ENCODE results near the gene PRPF6.

The PRPF6 gene

DNA sequence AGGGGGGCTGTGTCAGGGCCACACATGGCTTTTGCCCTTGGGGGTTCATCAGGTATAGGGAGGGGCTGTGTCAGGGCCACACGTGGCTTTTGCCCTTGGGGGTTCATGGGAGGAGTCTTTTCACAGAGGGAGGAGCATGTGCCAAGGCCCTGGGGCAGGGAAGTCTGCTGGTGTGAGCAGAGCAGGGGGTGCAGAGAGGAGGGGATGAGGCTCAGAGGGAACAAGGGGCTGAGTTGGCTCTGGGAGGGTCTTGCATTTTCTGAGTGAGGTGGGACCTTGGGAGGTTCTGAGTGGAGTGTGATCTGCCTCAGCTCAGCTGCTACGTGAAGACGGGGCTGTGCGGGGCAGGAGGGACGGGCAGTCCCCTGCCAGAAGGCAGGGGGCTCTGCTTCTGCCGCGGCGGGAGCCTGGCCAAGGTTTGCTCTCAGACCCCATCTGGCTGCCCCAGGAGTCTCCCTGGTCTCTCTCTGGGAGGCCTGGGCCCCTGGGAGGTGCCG, 74.5 kb downstream of the PRPF6 start:
- H3K9me3 Mint-ChIP-seq: no peaks in the 10 kb centered on the region
- DNase-seq (no peak), ATAC-seq (replicated peaks) (no peak)
- peaks cover 4% of the 10 kb centered on the region for H3K36me3 Mint-ChIP-seq (ENCODE audit: insufficient read depth)
- peaks cover 27 to 46% of the 10 kb centered on the region in 2 donors for H3K27me3 Mint-ChIP-seq
- H3K4me3 Mint-ChIP-seq: no peak overlapping the region
- H3K4me1 Mint-ChIP-seq (ENCODE audit: low read depth in 2 of 2): peaks cover 10 to 18% of the 10 kb centered on the region in 2 donors
- no peak overlapping the region for H3K27ac Mint-ChIP-seq

DNA sequence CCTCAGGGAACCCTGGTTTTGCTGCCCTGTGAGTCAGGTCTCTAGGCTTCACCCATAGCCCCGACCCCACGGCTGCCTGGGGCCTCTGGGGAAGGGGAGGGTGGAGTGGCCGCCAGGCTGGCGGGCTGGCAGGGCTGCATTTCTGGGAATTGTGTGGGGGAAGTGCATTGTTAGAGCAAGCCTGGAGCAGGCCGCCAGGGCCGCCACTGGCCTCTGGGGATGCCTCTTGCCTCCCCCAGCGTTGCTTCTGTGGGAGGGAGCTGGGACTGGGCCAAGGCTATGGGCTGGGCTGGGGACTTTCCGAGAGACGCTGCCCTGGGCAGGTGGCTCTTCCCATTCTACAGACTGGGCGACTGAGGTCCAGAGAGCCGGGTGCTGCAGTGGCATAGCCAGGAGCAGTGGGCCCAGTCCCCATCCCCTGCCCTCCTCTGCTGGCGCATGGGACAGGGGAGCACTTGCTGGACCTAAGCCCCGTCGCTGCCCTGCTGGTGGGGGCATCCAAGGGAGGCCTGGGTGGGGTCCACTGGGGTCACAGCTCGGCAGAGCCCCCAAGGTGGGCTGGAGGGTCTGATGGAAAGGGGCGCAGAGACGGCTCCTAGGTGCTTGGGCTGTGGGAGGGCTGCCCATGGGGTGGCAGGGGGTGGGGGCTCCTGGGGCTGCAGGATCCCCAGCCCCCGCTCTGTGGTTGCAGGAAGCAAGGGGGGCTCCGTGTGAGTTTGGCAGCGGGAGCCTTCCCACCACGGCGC, 75.1 kb downstream of the PRPF6 start:
- ATAC-seq (replicated peaks) (no peak), DNase-seq (no peak)
- no peak overlapping the region for H3K27ac Mint-ChIP-seq
- H3K4me3 Mint-ChIP-seq: no peak overlapping the region
- peaks cover 22 to 40% of the 10 kb centered on the region in 2 donors for H3K27me3 Mint-ChIP-seq
- H3K36me3 Mint-ChIP-seq (ENCODE audit: insufficient read depth): peaks cover 4% of the 10 kb centered on the region
- no peaks in the 10 kb centered on the region for H3K9me3 Mint-ChIP-seq
- H3K4me1 Mint-ChIP-seq (ENCODE audit: low read depth in 2 of 2): peaks cover 10 to 18% of the 10 kb centered on the region in 2 donors

DNA sequence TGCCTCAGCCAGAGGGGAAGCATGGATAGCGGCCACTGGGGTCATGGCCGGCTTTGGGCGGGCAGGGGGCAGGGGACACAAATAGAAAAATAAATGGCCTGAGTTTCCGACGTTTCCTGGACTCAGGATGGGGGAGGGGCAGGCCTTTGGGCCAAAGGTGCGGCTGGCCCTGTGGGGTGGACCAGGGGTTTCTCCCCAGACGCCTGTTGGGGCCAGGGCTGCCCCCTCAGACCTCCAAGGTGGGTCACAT, 75.6 kb downstream of the PRPF6 start:
- Mint-ChIP-seq H3K27ac (no peak overlapping the region), H3K4me1 (ENCODE audit: low read depth in 2 of 2) (peaks cover 10 to 18% of the 10 kb centered on the region in 2 donors), H3K4me3 (no peak overlapping the region), H3K36me3 (ENCODE audit: insufficient read depth) (peaks cover 4% of the 10 kb centered on the region), H3K27me3 (peaks cover 17 to 35% of the 10 kb centered on the region in 2 donors), H3K9me3 (no peaks in the 10 kb centered on the region)
- ATAC-seq (replicated peaks) (no peak), DNase-seq (no peak)

DNA sequence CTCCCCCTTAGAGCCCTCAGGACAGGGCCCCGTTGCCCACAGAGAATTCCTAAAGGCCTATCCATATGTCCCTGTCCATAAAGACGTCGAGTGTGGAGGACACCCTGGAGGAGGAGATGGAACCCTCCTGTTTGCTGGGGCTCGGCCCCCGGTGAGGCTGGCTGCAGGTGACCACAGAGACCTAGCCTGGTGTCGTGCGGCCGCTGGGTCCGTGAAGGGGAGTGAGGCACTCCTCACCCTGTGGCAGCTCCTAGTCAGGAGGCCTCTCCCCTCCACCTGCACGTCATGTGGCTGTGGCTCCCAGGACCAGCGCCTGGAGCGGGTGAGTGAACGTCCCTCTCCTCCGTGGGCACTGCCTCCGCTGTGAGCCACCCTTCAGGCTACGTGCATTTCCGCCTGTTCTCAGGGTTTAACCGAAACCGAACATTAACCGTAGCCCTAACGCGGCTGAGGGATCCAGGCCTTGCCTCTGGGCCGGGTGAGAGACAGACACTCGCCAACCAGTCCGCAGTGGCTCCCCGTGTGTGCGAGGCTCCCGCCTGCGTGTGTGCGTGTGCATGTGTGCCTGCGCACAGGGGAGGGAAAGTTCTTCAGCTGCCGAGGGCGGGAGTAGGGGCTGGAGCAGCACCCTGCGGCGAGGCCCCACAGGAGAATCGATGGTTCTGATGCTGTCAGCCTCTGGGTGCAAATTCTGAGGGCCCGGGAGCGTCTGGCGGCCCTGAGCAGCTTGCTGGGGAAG, 76.1 kb downstream of the PRPF6 start:
- ATAC-seq (replicated peaks): peak; percentile 72
- H3K27ac Mint-ChIP-seq: peak overlapping the region in 1 of 2 donors; percentile 38

DNA sequence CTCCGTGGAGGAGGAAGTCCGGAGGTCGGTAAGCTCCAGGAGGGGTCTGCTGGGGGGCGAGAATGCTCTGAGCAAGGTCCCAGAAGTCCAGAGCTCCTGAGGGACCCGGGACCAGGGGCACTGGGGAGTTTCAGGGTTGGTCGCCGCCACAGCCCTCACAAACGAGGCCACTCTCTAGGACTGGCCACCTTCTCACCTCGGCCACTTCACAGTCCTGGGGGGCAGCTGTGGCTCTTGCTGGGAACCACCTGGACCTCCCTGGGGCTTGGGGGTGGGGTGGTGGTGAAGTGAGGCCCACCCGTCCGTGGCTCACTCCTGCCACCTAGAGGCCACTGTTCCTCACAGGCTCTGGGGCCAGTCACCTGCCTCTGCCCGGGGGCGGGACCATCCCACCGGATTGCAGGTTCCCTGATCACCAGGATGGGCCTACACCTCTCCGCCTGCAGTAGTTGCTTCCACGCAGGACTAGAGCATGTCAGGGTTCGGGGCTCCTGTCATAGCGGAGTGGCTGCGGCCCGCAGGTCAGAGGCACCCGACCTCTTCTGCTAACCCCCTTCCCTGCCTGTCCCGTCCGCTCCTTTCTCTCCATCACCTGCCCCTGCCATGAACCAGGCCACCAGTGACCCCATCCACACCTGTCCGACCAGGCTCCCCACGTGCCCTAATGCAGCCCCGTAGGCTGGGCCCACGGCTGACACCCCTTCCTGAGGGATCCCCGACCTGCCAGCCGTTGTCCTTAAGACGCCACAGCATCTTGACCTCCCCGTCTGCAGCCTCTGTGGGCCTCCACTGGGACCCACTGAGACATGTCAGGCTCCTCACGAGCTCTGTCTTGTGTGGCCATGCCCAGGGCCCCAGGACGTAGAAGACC, 76.9 kb downstream of the PRPF6 start:
- H3K9me3 Mint-ChIP-seq: no peaks in the 10 kb centered on the region
- DNase-seq (peak; percentile 75 to 78 (median 77)), ATAC-seq (replicated peaks) (peak; percentile 82)
- H3K36me3 Mint-ChIP-seq (ENCODE audit: insufficient read depth): peaks cover 4% of the 10 kb centered on the region
- H3K4me1 Mint-ChIP-seq (ENCODE audit: low read depth in 2 of 2): peaks cover 10 to 19% of the 10 kb centered on the region in 2 donors
- H3K27ac Mint-ChIP-seq: peak overlapping the region; percentile 65 to 75
- peak overlapping the region in 1 of 2 donors; percentile 79 for H3K4me3 Mint-ChIP-seq
- H3K27me3 Mint-ChIP-seq: peaks cover 10 to 23% of the 10 kb centered on the region in 2 donors

More for the DNA sequence above, 76.1 kb downstream of the PRPF6 start:
- Mint-ChIP-seq H3K4me3 (peak overlapping the region in 1 of 2 donors; percentile 79), H3K27me3 (peaks cover 12 to 30% of the 10 kb centered on the region in 2 donors), H3K4me1 (ENCODE audit: low read depth in 2 of 2) (peaks cover 10 to 18% of the 10 kb centered on the region in 2 donors), H3K36me3 (ENCODE audit: insufficient read depth) (peaks cover 4% of the 10 kb centered on the region), H3K9me3 (no peaks in the 10 kb centered on the region)
- peak in 1 of 3 experiments; percentile 25 for DNase-seq

DNA sequence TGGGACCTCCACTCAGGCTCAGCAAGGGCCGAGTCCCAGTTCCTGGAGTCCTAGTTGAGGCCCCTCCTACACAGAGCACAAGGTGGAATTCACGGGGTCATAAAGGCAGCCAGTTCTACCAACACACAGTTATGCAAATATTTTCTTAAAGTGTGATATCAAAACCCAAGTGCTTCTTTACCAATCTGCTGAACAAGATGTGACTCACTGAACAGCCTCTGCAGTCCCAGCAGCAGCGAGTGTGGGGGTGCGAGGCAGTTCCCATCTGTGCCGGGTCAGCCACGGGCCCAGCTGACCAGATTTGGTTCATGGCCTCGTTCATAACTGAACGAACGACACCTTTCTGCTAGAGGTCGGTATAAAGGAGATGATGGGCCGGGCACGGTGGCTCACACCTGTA, 77.6 kb downstream of the PRPF6 start:
- peaks cover 11 to 15% of the 10 kb centered on the region in 2 donors for H3K4me1 Mint-ChIP-seq (ENCODE audit: low read depth in 2 of 2)
- ATAC-seq (replicated peaks) (no peak), DNase-seq (no peak)
- H3K9me3 Mint-ChIP-seq: no peaks in the 10 kb centered on the region
- peak overlapping the region in 1 of 2 donors; percentile 79 for H3K4me3 Mint-ChIP-seq
- H3K36me3 Mint-ChIP-seq (ENCODE audit: insufficient read depth): peaks cover 4% of the 10 kb centered on the region
- peak overlapping the region; percentile 65 to 75 for H3K27ac Mint-ChIP-seq
- H3K27me3 Mint-ChIP-seq: peaks cover 3 to 17% of the 10 kb centered on the region in 2 donors

DNA sequence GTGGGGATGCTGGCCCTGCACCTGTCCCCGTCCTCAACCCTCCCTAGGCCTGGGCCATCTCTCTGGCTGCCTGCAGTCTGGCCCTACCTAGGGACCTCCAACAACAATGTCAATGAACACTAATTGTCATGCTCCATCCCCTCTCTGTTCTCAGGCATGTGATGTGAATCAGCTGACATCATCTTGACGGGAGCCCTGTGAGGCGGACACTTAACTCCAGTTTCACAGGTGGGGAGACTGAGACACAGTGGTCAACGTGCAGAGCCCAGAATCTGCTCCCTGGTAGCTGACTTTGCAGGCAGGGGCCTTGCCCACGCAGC, 81.3 kb downstream of the PRPF6 start:
- no peak overlapping the region for H3K27ac Mint-ChIP-seq
- DNase-seq (no peak), ATAC-seq (replicated peaks) (no peak)
- H3K36me3 Mint-ChIP-seq (ENCODE audit: insufficient read depth): peaks cover 15% of the 10 kb centered on the region
- H3K9me3 Mint-ChIP-seq: no peaks in the 10 kb centered on the region
- no peaks in the 10 kb centered on the region for H3K27me3 Mint-ChIP-seq
- peaks cover 37 to 46% of the 10 kb centered on the region in 2 donors for H3K4me1 Mint-ChIP-seq (ENCODE audit: low read depth in 2 of 2)
- peak overlapping the region in 1 of 2 donors; percentile 91 for H3K4me3 Mint-ChIP-seq

DNA sequence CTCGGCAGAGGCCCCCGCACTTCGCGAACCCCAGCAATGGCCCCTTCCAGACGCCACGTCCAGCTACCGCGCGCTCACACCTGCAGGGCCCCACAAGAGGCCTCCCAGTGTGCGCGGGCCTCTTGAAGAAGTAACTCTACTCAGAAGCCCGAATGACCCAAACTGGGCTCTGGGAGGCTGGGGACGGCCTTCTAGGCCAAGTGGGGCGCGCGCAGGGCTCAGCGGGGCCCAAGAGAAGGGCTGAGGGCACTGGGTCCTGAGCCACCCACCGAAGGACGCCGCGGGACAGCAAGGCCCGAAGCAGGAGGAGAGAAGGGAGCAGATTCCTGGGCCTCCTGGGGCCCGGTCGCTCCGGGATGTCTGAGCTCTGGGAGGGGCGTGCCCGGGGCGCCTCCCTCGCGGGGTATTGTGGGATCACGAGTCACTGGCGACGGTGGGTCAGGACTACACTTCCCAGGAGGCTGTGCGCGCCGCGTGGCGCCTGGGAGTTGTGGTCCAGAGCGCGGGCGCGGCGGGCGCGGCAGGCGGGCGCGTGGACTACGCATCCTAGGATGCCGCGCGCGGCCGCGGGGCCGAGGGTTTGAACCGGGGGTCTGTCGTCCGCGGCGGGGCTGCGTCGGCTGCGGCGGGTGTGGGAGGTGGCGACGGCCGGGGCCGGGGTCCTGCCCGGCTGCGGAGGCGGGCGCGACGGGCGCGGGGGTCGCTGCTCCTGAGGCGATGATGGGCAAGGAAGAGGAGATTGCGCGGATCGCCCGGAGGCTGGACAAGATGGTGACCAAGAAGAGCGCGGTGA, 81.9 kb downstream of the PRPF6 start, which contains the start of gene TCEA2:
Gene TCEA2, plus strand, starts transcription at position 603 of the 793 bp plus-strand sequence. Its CDS starts 115 bp downstream, at position 718.
- ATAC-seq (replicated peaks): peak; percentile 85
- Mint-ChIP-seq H3K27ac (peak within 1 kb of the TSS; percentile 90 to 91), H3K36me3 (ENCODE audit: insufficient read depth) (peaks cover 15% of the 10 kb centered on the region), H3K27me3 (no peaks in the 10 kb centered on the region), H3K9me3 (no peaks in the 10 kb centered on the region), H3K4me3 (peak within 1 kb of the TSS; percentile 85 to 91), H3K4me1 (ENCODE audit: low read depth in 2 of 2) (peaks cover 40 to 47% of the 10 kb centered on the region in 2 donors)
- peak; percentile 87 to 90 (median 88) for DNase-seq

DNA sequence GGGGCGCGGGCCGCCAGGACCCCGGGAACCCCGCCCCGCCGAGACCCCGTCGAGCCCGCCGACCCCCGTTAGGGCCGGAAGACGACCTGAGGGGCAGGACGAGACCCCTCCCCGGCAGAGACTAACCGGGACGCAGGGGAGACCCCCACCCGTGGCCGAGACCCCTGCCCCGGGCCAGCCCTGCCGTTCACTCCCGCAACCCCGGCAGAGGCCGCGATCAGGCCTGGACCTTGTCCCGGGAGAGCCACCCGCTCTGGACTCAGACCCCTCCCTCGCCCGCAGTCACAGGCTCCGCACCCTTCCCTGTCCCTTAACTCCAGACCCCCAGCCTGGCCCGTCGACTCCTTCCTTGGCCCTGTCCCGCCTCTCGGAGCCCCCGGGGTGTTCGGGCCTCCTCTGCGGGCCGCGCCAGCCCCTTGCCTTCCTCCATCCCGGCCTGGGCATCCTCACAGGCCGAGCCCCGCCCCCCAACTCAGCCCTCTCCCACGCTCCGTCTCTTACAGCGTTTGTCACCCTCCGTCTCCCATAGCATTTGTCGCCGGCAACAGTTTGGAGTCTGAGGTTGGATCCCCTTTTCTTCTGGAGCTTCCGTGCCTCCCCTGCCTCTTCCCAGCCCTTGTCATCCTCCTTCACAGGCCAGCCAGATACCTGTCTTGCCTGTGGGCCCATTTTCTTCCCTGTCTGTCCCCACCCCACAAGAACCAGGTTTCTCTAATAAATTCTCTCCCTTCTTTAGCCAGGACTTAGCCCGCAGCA, 82.6 kb downstream of the PRPF6 start:
- ATAC-seq (replicated peaks) (no peak), DNase-seq (no peak)
- H3K4me3 Mint-ChIP-seq: peak overlapping the region; percentile 85 to 91
- H3K9me3 Mint-ChIP-seq: no peaks in the 10 kb centered on the region
- H3K36me3 Mint-ChIP-seq (ENCODE audit: insufficient read depth): peaks cover 15% of the 10 kb centered on the region
- H3K27ac Mint-ChIP-seq: peak overlapping the region; percentile 90 to 91
- H3K27me3 Mint-ChIP-seq: no peaks in the 10 kb centered on the region
- peaks cover 35 to 43% of the 10 kb centered on the region in 2 donors for H3K4me1 Mint-ChIP-seq (ENCODE audit: low read depth in 2 of 2)

DNA sequence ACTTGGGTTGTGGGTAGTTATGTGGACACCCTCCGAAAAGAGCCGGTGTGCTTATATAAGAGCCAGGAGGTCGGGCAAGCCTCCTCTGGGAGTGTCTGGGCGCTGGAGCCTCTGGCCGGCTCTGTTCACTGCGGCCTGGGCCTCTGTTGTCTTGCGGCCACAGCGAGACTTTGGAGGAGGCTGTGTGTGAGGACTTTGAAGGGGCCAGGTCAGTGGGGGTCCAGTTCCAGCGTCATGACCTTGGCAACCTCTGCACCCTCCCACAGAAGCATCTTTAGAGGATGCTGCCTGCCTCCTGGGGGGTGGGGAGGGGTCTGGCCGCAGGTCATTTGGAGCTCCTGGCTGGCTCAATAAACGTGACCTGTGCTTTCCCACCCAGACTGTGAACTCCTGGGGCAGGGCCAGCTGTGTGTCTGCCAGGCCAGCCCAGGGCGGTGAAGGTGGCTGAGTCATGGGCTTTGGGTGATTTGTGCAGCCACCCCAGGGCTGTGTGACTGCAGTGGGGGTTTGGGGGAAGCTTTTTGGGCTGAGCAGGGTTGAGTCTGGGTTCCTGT, 83.3 kb downstream of the PRPF6 start:
- Mint-ChIP-seq H3K27me3 (no peaks in the 10 kb centered on the region), H3K27ac (peak overlapping the region; percentile 90 to 91), H3K4me1 (ENCODE audit: low read depth in 2 of 2) (peaks cover 33 to 42% of the 10 kb centered on the region in 2 donors), H3K4me3 (peak overlapping the region; percentile 85 to 91), H3K9me3 (no peaks in the 10 kb centered on the region), H3K36me3 (ENCODE audit: insufficient read depth) (peaks cover 15% of the 10 kb centered on the region)
- DNase-seq (no peak), ATAC-seq (replicated peaks) (no peak)

DNA sequence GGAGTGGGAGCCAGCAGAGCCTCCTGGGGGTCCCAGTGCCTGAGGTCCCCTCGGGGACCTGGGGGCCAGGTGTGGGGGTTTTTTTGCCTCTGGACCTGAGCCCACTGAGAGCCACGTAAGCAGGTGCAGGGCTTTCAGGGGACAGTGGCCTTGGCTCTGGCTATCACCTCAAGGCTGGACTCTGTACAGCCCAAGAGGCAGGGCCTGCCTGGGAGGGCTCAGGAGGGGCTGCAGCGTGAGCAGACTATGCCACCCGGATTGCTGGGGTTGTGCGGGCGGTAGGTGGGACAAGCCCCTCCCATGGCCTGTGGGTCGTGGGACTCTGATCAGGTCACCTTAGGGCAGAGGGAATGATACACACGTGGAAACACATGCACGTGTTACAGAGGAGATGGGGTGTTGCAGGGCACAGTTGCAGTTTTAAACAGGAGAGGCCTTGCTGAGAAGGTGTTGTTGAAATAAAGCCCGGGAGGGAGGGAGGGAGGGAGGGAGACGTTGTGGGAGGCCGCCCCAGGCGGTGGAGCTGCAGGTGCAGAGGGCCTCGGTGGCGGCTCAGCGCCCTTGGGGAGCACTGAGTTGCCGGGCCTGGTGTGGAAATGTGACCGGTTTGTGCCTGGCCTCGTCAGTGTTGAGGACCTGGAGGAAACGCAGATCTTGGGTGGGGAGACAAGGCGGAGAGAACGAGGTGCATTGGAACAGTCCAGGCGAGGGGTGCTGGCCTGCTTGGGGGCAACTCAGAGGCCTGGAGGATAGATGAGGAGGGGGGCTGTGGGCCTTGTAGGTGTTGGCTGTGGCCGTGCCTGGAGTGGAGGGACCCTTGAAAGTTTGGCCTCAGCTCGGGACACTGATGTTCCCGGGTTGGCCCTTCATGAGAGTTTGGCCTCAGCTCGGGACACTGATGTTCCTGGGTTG, 84.4 kb downstream of the PRPF6 start:
- Mint-ChIP-seq H3K4me3 (peak overlapping the region; percentile 54 to 65), H3K4me1 (ENCODE audit: low read depth in 2 of 2) (peaks cover 30 to 42% of the 10 kb centered on the region in 2 donors), H3K27me3 (no peaks in the 10 kb centered on the region), H3K9me3 (no peaks in the 10 kb centered on the region), H3K36me3 (ENCODE audit: insufficient read depth) (peaks cover 12% of the 10 kb centered on the region), H3K27ac (peak overlapping the region; percentile 79 to 90)
- ATAC-seq (replicated peaks): no peak
- no peak for DNase-seq
